Stimulated activated memory B cell treated with anti-CD40 and anti-IgM and Interleukin-4, amounts not matched to agents 10 μg/mL and 1 μg/mL and 100 μg/mL, for 72 hours (primary cell): ENCODE results near the gene ADGRL1.
A peak's percentile ranks its signal among the peaks of the same experiment; 100 is the strongest.

Experiments used
- ATAC-seq: fragments of 150-1000 bp; cut with Tn5 transposase; 2 replicates; pipeline ENCODE4 v1.10.0; 2021
- H3K27ac Mint-ChIP-seq: one replicate; pipeline ENCODE4 v1.8.0; 2022; ENCODE audit warnings: mild to moderate bottlenecking, mixed read lengths
- H3K27me3 Mint-ChIP-seq: one replicate; pipeline ENCODE4 v1.8.0; 2022; ENCODE audit warnings: mixed read lengths
- H3K36me3 Mint-ChIP-seq: one replicate; pipeline ENCODE4 v1.8.0; 2022; ENCODE audit warnings: mixed read lengths
- H3K4me1 Mint-ChIP-seq: one replicate; pipeline ENCODE4 v1.8.0; 2022; ENCODE audit warnings: mixed read lengths
- H3K4me3 Mint-ChIP-seq: one replicate; pipeline ENCODE4 v1.8.0; 2022; ENCODE audit warnings: mild to moderate bottlenecking, moderate library complexity, mixed read lengths
- H3K9me3 Mint-ChIP-seq: one replicate; pipeline ENCODE4 v1.8.0; 2022; ENCODE audit warnings: mixed read lengths

ADGRL1 gene

DNA sequence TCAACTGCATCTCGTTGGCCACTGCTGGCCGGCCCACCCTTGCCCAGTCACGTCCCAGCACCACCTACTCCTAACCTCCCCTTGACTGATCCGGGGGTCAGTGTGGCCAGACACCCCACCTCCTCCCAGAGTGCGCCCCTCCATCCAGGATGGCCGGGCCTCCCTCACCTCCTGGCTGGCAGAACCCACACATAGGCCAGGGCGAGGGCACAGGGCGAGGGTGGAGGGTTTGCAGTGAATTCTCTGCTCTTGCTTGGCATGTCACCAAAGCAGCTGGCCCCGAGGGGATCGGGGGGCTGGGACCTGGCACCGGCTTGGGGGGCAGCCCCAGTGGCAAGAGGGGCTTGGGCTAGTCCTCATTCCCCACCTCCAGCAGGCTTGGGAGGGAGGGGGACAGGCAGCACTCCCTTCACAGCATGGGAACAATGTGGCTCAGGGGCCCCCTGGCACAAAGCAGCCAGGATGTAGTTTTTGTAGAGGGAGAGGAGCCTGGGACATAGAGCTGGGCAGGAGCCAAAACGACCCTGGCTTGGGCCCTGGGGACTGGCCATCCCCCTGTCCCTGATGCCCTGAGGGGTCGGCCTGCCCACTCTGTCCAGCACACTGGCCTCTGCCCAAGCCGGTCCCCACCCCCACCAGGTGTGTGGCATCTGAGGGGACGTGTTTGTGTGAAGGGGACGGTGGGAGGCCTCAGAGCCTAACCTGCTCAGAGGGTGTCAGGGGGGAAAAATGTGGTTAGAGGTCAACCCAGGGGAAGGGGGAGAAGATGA lies 41.1 kb downstream of the ADGRL1 start:
- H3K4me3 Mint-ChIP-seq: no peak overlapping the region
- H3K27ac Mint-ChIP-seq: no peak overlapping the region
- peaks cover under 1% of the 10 kb centered on the region for H3K9me3 Mint-ChIP-seq

DNA sequence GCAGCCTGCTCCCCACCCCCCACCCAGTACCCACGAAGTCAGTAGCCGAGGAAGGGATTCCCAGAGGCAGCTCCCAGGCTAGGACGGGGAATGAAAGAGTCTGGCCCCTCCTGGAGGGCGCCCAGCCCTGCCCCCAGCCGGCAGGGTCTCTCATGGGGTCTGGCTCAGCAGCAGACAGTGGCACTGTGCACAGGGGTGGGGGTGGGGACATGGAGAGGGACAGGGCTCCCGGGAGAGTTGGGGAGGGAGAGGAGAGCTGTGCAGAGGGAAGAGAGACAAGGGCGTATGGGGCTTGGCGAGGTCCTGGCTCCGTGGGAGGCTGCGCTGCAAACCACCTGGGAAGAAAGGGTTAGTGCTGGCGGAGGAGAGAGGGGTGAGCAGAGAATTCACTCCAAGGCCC lies 41.9 kb downstream of the ADGRL1 start:
- H3K36me3 Mint-ChIP-seq: no peaks in the 10 kb centered on the region
- peaks cover 29% of the 10 kb centered on the region for H3K4me1 Mint-ChIP-seq
- peaks cover 79% of the 10 kb centered on the region for H3K27me3 Mint-ChIP-seq
- no peak for ATAC-seq
- no peak overlapping the region for H3K4me3 Mint-ChIP-seq
- no peak overlapping the region for H3K27ac Mint-ChIP-seq
- no peaks in the 10 kb centered on the region for H3K9me3 Mint-ChIP-seq

More for the DNA sequence above, 41.1 kb downstream of the ADGRL1 start:
- Mint-ChIP-seq H3K36me3 (peaks cover 2% of the 10 kb centered on the region), H3K4me1 (peaks cover 29% of the 10 kb centered on the region), H3K27me3 (peaks cover 83% of the 10 kb centered on the region)
- no peak for ATAC-seq

DNA sequence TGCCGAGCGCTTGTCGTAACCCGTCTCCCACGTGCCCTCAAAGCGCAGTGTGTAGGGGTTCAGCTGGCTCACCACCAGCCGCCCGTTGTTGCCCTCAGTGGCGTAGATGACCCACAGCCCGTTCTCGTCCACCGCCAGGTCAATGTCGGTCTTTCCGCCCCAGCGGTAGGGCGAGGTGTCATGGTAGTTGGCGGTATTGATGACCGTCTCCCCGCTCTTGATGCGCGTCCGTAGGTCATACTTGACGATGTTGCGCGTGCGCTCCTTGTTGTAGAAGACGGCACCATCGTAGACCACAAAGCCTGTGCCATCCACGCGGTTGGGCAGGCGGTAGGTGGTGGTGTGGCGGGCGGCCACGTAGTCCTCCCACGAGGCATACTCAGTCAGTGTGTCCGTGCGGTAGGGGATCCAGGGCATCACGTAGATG lies 43.1 kb downstream of the ADGRL1 start:
- Mint-ChIP-seq H3K9me3 (no peaks in the 10 kb centered on the region), H3K4me1 (peaks cover 22% of the 10 kb centered on the region), H3K27me3 (peaks cover 68% of the 10 kb centered on the region), H3K4me3 (no peak overlapping the region), H3K36me3 (no peaks in the 10 kb centered on the region), H3K27ac (no peak overlapping the region)
- ATAC-seq: no peak

DNA sequence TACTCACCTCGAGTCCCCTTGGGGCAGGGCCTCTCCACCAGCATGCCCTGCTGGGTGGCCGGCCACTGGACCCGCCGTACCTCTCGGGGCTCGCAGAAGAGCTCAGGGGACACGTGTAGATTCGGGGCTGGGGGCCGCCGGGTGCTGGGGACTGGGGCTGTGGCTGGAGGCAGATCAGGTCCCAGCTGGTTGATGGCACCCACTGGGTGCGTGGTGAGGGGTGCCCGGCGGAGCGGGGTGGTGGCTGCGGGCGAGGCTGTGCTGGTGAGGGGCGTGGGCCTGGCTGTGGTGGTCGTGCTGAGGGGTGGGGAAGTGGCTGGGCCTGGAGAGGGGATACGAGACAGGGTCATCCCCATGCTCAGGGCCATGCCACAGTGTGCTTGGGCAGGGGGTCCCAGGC lies 44.7 kb downstream of the ADGRL1 start:
- Mint-ChIP-seq H3K9me3 (no peaks in the 10 kb centered on the region), H3K27ac (no peak overlapping the region), H3K4me3 (no peak overlapping the region), H3K4me1 (peaks cover 8% of the 10 kb centered on the region), H3K36me3 (no peaks in the 10 kb centered on the region), H3K27me3 (peaks cover 52% of the 10 kb centered on the region)
- ATAC-seq: no peak

DNA sequence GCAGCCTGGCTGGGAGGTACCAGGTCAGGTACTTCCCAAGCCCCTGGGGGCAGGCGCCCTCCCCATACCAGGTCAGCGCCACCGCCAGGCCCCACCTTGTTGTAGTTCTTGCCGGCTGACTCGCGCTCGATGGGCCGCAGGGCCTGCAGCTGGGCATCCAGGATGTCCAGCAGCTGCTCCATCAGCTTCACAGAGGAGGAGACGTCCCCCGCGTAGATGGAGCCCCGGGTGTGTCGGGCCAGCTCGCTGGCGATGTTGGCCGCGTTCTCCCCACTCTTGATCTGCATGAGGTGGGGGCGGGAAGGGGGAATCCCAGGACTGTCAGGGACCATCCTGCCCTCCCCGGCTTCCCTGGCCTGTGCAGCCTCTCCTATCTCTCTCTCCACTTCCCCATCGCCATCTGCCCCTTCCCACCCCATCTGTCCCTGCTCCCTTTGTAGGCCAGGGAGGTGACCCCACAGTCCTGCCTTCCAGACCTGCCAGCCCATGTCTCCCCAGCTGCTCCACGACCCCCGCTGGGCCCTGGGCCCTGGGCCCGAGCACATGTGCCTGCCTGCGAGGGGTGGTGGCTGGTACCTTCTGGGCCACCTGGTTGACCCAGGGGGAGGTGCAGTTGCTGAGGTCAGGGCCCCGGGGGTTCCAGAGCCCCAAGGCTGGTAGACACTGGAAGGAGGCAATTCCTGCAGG lies 45.8 kb downstream of the ADGRL1 start:
- H3K36me3 Mint-ChIP-seq: peaks cover 3% of the 10 kb centered on the region
- no peak overlapping the region for H3K4me3 Mint-ChIP-seq
- ATAC-seq: no peak
- no peaks in the 10 kb centered on the region for H3K9me3 Mint-ChIP-seq
- H3K27me3 Mint-ChIP-seq: peaks cover 41% of the 10 kb centered on the region
- no peak overlapping the region for H3K27ac Mint-ChIP-seq
- no peaks in the 10 kb centered on the region for H3K4me1 Mint-ChIP-seq

DNA sequence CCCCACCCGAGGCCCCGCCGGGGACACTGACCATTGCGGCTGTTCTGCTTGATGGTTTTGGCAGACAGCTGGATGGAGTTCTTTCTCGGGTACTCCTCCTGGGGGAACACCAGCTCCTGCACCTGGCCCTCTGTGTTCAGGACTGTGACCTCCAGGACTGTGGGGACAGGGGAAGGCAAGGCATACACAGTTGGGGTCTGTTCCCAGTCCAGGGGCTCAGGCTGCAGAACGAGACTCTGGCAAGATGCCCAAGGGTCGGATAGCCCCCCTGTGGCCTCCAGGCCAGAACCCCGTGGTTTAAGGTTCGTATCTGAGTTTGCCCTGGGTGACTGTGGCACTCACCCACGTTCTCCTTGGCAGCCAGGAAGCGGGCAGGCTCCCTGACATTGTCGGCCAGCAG lies 46.9 kb downstream of the ADGRL1 start:
- no peak for ATAC-seq
- peaks cover 30% of the 10 kb centered on the region for H3K27me3 Mint-ChIP-seq
- H3K27ac Mint-ChIP-seq: no peak overlapping the region

DNA sequence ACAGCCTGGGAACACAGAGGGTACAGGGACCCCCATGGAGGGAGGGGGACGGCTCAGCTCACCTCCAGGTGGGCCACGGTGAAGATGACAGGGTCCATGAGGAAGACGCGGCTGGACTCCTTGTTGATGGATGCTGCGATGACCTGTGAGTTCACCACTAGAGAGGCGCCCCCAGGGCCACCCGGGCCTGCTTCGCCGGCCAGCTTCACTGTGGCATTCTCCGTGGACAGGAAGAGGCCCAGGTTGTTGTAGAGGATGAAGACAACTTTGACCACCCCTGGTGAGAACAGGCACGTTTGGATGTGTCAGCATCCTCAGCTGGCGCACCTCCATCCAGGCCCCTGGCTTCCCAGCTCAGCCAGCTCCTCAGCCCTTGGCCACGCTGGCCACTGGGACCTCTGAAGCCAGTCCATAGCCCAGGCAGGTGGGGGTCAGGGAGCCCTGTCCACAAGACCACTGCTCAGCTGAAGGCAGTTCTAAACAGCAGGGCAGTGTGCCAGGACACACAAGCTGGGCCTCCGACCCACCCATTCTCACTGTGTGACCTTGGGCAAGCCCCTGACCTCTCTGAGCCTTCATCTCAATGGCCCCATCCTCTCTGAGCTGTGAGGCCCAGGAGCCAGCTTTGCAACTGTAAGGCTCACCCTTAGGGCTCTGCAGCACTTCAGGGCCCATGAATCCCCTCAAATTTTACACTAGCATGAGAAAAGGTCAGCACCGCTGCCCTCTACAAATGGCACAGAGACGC lies 47.5 kb downstream of the ADGRL1 start:
- peaks cover 24% of the 10 kb centered on the region for H3K27me3 Mint-ChIP-seq
- H3K4me3 Mint-ChIP-seq: no peak overlapping the region
- H3K9me3 Mint-ChIP-seq: no peaks in the 10 kb centered on the region
- H3K4me1 Mint-ChIP-seq: no peaks in the 10 kb centered on the region
- H3K36me3 Mint-ChIP-seq: peaks cover 6% of the 10 kb centered on the region
- H3K27ac Mint-ChIP-seq: no peak overlapping the region
- no peak for ATAC-seq

More for the DNA sequence above, 46.9 kb downstream of the ADGRL1 start:
- H3K4me3 Mint-ChIP-seq: no peak overlapping the region
- H3K9me3 Mint-ChIP-seq: no peaks in the 10 kb centered on the region
- peaks cover 6% of the 10 kb centered on the region for H3K36me3 Mint-ChIP-seq
- H3K4me1 Mint-ChIP-seq: no peaks in the 10 kb centered on the region

DNA sequence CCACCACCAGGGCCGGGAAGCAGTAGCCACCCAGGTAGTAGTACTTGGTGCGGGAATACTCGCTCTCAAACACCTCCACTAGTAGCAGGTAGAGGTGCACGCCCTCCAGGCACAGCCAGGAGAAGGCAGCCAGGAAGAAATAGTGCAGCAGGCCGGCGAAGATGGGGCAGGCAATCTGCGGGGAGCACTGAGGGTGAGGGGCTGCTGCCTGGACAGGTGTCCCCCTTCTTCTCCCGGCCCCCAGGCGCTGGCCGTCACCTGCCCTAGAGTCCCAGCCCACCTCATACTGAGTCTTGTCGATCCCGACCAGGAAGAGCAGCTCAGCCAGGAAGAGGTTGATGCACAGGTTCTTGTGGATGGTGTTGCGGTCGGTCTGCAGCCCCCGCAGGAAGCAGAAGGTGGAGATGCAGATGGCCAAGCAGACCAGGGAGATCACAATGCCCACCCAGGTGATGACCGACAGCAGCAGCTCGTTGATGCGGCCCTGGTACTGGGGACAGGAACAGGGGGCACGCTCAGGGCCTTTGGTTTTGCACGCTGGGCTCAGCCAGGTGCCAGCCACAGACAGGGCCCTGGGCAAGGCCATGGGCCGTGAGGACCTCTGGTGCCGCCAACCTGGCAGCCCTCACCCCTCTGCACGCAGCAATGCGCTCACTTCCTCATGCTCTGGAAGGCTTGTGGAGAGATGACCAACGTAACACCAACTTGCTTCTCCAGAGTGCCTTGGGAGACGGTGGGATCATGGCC lies 48.8 kb downstream of the ADGRL1 start:
- Mint-ChIP-seq H3K27me3 (peaks cover 15% of the 10 kb centered on the region), H3K9me3 (no peaks in the 10 kb centered on the region), H3K4me1 (no peaks in the 10 kb centered on the region), H3K4me3 (no peak overlapping the region), H3K27ac (no peak overlapping the region), H3K36me3 (peaks cover 6% of the 10 kb centered on the region)
- ATAC-seq: no peak

DNA sequence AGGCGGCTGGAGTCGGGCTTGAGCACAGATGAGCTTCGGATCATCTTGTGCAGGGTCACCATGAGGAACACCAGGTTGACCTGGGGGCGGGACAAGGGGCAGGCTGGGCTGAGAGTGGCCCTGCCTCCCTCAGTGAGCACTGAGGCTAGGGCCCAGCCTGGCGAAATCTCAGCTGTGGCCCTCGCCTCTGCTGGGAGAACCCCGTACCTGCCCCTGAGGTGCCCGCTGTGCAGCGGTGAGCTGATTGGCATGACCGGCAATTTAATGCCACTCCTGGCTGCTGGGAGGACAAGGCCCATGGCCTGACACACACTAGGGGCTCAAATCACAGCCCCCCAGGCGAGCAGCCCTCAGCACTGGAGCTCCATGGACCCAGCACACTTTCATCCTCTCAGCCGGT lies 49.8 kb downstream of the ADGRL1 start:
- Mint-ChIP-seq H3K27me3 (peaks cover 15% of the 10 kb centered on the region), H3K4me1 (no peaks in the 10 kb centered on the region), H3K27ac (no peak overlapping the region), H3K9me3 (no peaks in the 10 kb centered on the region), H3K36me3 (peaks cover 6% of the 10 kb centered on the region), H3K4me3 (no peak overlapping the region)
- no peak for ATAC-seq

DNA sequence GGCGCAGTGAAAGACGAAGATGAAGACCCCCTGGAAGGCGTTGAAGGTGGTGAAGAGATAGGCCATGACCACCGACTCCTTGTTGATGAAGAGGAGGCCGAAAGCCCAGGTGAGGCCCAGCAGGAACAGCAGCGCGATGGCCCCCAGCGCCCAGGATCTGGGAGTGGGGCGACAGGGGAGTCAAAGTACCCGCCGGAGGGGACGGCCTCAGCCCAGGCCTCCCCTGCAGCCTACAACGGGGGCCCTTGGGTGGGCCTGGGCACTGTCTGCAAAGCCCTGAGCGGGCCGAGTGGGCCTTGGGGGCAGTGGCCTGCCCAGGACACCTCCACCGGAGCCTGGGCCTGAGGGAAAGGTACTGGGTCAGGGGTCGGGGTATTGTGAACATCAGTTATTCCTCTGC lies 50.6 kb downstream of the ADGRL1 start:
- Mint-ChIP-seq H3K9me3 (no peaks in the 10 kb centered on the region), H3K27ac (no peak overlapping the region), H3K4me3 (no peak overlapping the region), H3K4me1 (no peaks in the 10 kb centered on the region), H3K36me3 (peaks cover 6% of the 10 kb centered on the region), H3K27me3 (peaks cover 8% of the 10 kb centered on the region)
- no peak for ATAC-seq

DNA sequence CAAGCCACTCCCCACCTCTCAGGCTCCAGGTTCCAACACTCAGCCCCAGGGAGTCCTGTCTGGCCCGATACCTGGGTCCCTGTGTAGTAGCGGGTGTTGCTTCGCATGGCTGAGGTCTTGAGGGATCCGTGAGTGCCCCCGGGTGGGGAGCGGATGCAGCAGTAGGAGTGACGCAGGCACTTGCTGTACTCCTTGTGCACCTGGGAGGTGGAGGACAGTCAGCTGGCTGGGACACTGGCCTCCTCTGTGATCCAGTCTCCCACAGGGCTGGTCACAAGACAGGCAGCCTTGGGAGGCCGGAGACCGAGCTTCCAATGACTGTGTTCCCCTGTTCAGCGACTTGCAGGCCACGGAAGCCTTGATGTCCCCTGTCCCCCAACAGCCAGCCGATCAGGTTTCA lies 53.3 kb downstream of the ADGRL1 start:
- ATAC-seq: no peak
- H3K9me3 Mint-ChIP-seq: no peaks in the 10 kb centered on the region
- no peak overlapping the region for H3K4me3 Mint-ChIP-seq
- peaks cover 24% of the 10 kb centered on the region for H3K4me1 Mint-ChIP-seq
- H3K27me3 Mint-ChIP-seq: no peaks in the 10 kb centered on the region
- peaks cover 6% of the 10 kb centered on the region for H3K36me3 Mint-ChIP-seq
- H3K27ac Mint-ChIP-seq: no peak overlapping the region

DNA sequence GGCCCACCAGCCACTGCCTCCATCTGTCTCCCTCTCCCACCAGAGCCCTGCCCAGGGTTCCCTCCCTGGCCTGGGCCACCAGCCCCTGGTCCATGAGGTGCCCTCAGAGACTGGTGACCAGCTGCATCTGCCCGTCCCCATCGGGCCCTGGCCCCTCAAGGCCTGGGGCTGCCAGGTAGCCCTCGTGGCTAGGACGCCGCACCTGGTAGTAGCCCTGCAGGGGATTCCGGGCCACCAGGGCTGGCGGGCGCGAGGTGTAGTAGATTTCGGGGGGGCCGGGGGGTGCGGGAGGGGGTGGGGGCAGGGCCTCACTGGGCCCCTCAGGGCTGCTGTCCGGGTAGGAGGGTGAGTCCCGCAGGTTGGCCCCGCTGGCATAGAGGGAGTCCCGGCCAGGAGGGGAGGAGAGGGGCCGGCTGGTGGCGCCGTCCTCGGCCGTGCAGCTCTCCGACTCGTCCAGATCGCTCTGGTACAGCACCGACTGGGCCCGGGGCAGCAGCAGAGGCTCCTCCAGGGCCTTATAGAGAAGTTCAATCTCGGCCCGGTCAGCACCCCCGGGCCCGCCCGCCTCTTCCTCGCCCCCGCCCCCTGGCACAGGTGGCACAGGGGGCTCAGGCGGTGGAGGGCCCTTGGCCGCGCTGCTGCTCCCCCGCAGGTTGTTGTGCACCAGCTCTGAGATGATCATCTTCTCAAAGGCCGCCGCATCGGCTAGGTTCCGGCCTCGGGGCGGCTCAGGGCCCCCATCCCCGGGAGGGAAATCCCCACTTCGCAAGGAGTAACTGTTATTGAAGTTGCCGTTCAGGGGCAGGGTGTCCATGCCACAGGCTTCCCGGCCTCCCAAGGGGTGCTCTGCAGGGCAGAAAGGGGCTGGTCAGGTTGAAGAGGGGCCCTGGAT lies 55.0 kb downstream of the ADGRL1 start:
- H3K4me1 Mint-ChIP-seq: peaks cover 28% of the 10 kb centered on the region
- no peak overlapping the region for H3K27ac Mint-ChIP-seq
- peaks cover 6% of the 10 kb centered on the region for H3K36me3 Mint-ChIP-seq
- H3K9me3 Mint-ChIP-seq: no peaks in the 10 kb centered on the region
- no peak overlapping the region for H3K4me3 Mint-ChIP-seq
- H3K27me3 Mint-ChIP-seq: no peaks in the 10 kb centered on the region
- peak; percentile 32 for ATAC-seq

DNA sequence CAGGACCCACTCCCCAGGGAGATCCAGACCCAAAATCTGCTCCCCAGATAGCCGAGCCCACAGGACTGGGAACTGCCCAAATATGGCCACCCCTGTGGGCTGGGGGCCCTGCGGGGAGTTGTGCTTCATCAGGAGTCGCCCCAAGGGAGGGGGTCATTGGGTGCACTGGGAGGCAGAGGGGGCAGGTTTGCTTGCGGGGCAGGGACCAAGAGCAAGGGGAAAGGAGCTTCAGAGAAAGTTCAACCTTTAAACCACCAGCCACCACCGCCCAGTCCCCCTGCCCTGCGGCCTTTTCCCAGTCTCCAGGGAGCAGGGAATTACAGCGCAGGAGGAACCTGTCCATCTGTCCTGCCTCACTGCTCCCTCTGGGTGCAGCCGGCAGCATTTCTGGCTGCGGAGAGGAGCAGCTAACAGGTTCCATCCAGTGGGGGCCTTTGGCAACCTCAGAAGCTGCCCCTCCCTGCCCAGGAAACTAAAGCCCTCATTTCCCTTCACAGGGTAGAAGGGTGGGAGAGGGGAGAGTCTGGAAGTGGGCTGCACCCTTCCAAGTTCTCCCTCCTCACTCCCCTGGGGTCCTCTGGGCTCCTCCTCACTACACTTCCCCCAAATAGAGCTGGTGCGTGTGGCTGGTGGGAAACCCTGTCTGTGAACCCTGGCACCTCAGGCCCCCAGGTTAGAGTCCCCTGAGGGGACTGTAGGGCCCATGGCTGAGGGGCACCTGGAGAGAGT lies 55.8 kb downstream of the ADGRL1 start:
- Mint-ChIP-seq H3K27ac (peak overlapping the region; percentile 65), H3K9me3 (no peaks in the 10 kb centered on the region), H3K4me1 (peaks cover 28% of the 10 kb centered on the region), H3K36me3 (peaks cover 4% of the 10 kb centered on the region), H3K4me3 (no peak overlapping the region), H3K27me3 (no peaks in the 10 kb centered on the region)
- ATAC-seq: no peak
